ENCODE data around the gene NFAT5. TPM values are rescaled to one million over a fixed set of nuclear protein-coding genes. Genes with fewer than 3 reads are reported as not detected.

The NFAT5 gene
- total RNA-seq, 2 donors from 2014 or later, result 77.3 to 98.6 TPM

GRCh38 chr16:69610356-69610755 lies 44.6 kb downstream of the NFAT5 start:
- Histone ChIP-seq H3K27ac (peak overlapping the region; percentile 4 to 41), H3K36me3 (no peaks in the 10 kb centered on the region), H3K27me3 (replicated peaks; ENCODE audit: insufficient read depth) (no peaks in the 10 kb centered on the region), H3K9me3 (no peaks in the 10 kb centered on the region), H3K4me3 (peak overlapping the region; percentile 39), H3K4me1 (ENCODE audit: control insufficient read depth in 1 of 2, low read depth in 2 of 2) (peaks cover 19 to 49% of the 10 kb centered on the region in 2 donors)
- TF ChIP-seq CTCF (IDR thresholded peaks at IDR 0.05), result no peak
- DNase-seq (ENCODE audit: low spot score), result no peak
- ATAC-seq (ENCODE audit: insufficient number of reproducible peaks, low FRiP score, low read depth), result no peak

- H3K27ac ChIP-seq, result peak overlapping the region in 1 of 2 donors; percentile 10
- ATAC-seq (ENCODE audit: insufficient number of reproducible peaks, low FRiP score, low read depth), result no peak
These were observed 45.4 kb downstream of the NFAT5 start for GRCh38 chr16:69611103-69611640.

GRCh38 chr16:69613378-69614154 lies 47.8 kb downstream of the NFAT5 start:
- Histone ChIP-seq H3K27ac (no peak overlapping the region), H3K4me3 (no peak overlapping the region), H3K27me3 (replicated peaks; ENCODE audit: insufficient read depth) (no peaks in the 10 kb centered on the region), H3K4me1 (ENCODE audit: control insufficient read depth in 1 of 2, low read depth in 2 of 2) (peaks cover 25 to 62% of the 10 kb centered on the region in 2 donors), H3K36me3 (no peaks in the 10 kb centered on the region), H3K9me3 (no peaks in the 10 kb centered on the region)
- ATAC-seq (ENCODE audit: insufficient number of reproducible peaks, low FRiP score, low read depth), result no peak
- TF ChIP-seq CTCF (IDR thresholded peaks at IDR 0.05), result no peak
- DNase-seq (ENCODE audit: low spot score), result no peak

More at GRCh38 chr16:69611103-69611640, 45.4 kb downstream of the NFAT5 start:
- DNase-seq (ENCODE audit: low spot score), result no peak
- Histone ChIP-seq H3K36me3 (no peaks in the 10 kb centered on the region), H3K4me1 (ENCODE audit: control insufficient read depth in 1 of 2, low read depth in 2 of 2) (peaks cover 19 to 49% of the 10 kb centered on the region in 2 donors), H3K9me3 (no peaks in the 10 kb centered on the region), H3K4me3 (no peak overlapping the region), H3K27me3 (replicated peaks; ENCODE audit: insufficient read depth) (no peaks in the 10 kb centered on the region)
- no peak for TF ChIP-seq CTCF (IDR thresholded peaks at IDR 0.05)

GRCh38 chr16:69615528-69615927 lies 49.8 kb downstream of the NFAT5 start:
- DNase-seq (ENCODE audit: low spot score) (no peak), ATAC-seq (ENCODE audit: insufficient number of reproducible peaks, low FRiP score, low read depth) (no peak)
- peaks cover 38 to 71% of the 10 kb centered on the region in 2 donors for H3K4me1 ChIP-seq (ENCODE audit: control insufficient read depth in 1 of 2, low read depth in 2 of 2)
- no peak overlapping the region for H3K4me3 ChIP-seq
- no peaks in the 10 kb centered on the region for H3K36me3 ChIP-seq
- no peaks in the 10 kb centered on the region for H3K9me3 ChIP-seq
- no peaks in the 10 kb centered on the region for H3K27me3 ChIP-seq (replicated peaks; ENCODE audit: insufficient read depth)
- TF ChIP-seq CTCF (IDR thresholded peaks at IDR 0.05), result no peak
- H3K27ac ChIP-seq, result no peak overlapping the region

- ATAC-seq (ENCODE audit: insufficient number of reproducible peaks, low FRiP score, low read depth), result no peak
These were observed 50.3 kb downstream of the NFAT5 start for GRCh38 chr16:69616082-69616481.

More at GRCh38 chr16:69616082-69616481, 50.3 kb downstream of the NFAT5 start:
- no peak for TF ChIP-seq CTCF (IDR thresholded peaks at IDR 0.05)
- DNase-seq (ENCODE audit: low spot score), result no peak
- peaks cover 38 to 68% of the 10 kb centered on the region in 2 donors for H3K4me1 ChIP-seq (ENCODE audit: control insufficient read depth in 1 of 2, low read depth in 2 of 2)
- no peak overlapping the region for H3K4me3 ChIP-seq
- no peak overlapping the region for H3K27ac ChIP-seq
- H3K36me3 ChIP-seq, result no peaks in the 10 kb centered on the region
- no peaks in the 10 kb centered on the region for H3K27me3 ChIP-seq (replicated peaks; ENCODE audit: insufficient read depth)
- no peaks in the 10 kb centered on the region for H3K9me3 ChIP-seq

Data from thoracic aorta (tissue), 2 donors.